Measurements from ENCODE around the gene CCDC85C. TPM values are rescaled to one million over a fixed set of nuclear protein-coding genes. Genes with fewer than 3 reads are reported as not detected.

Gene CCDC85C
- total RNA-seq, 2 experiments from 2014 or later: 6.8 to 7.9 TPM

GRCh38 chr14:99573000-99573330, 31.0 kb downstream of the CCDC85C start:
- TF ChIP-seq CTCF (IDR thresholded peaks at IDR 0.05): no peak
- Mint-ChIP-seq H3K27me3 (no peaks in the 10 kb centered on the region), H3K9me3 (no peaks in the 10 kb centered on the region), H3K27ac (no peak overlapping the region), H3K4me1 (ENCODE audit: low read depth) (peaks cover 7% of the 10 kb centered on the region), H3K4me3 (no peak overlapping the region), H3K36me3 (ENCODE audit: low read depth) (no peaks in the 10 kb centered on the region)
- DNase-seq: no peak
- intact Hi-C loops (cut with micrococcal nuclease): no loop called here
- ATAC-seq: no peak
- POLR2A ChIA-PET: no interaction called here
- CTCF ChIA-PET: no interaction called here

GRCh38 chr14:99572173-99572999, 31.6 kb downstream of the CCDC85C start:
- no peak overlapping the region for H3K4me3 Mint-ChIP-seq
- TF ChIP-seq CTCF (IDR thresholded peaks at IDR 0.05): no peak
- POLR2A ChIA-PET: no interaction called here

GRCh38 chr14:99571303-99571986, 32.6 kb downstream of the CCDC85C start:
- intact Hi-C loops (cut with micrococcal nuclease): no loop called here
- no peak for ATAC-seq
- POLR2A ChIA-PET: no interaction called here

More at GRCh38 chr14:99572173-99572999, 31.6 kb downstream of the CCDC85C start:
- DNase-seq (no peak), ATAC-seq (no peak)
- peaks cover 7% of the 10 kb centered on the region for H3K4me1 Mint-ChIP-seq (ENCODE audit: low read depth)
- no peaks in the 10 kb centered on the region for H3K36me3 Mint-ChIP-seq (ENCODE audit: low read depth)
- H3K27ac Mint-ChIP-seq: no peak overlapping the region
- no peaks in the 10 kb centered on the region for H3K9me3 Mint-ChIP-seq
- intact Hi-C loops (cut with micrococcal nuclease): no loop called here
- H3K27me3 Mint-ChIP-seq: no peaks in the 10 kb centered on the region
- CTCF ChIA-PET: no interaction called here

GRCh38 chr14:99570544-99571302, 33.3 kb downstream of the CCDC85C start:
- Mint-ChIP-seq H3K27me3 (no peaks in the 10 kb centered on the region), H3K4me3 (no peak overlapping the region), H3K27ac (no peak overlapping the region), H3K36me3 (ENCODE audit: low read depth) (no peaks in the 10 kb centered on the region), H3K4me1 (ENCODE audit: low read depth) (peaks cover 3% of the 10 kb centered on the region), H3K9me3 (no peaks in the 10 kb centered on the region)
- intact Hi-C loops (cut with micrococcal nuclease): no loop called here
- no peak for TF ChIP-seq CTCF (IDR thresholded peaks at IDR 0.05)
- ChIA-PET CTCF (no interaction called here), POLR2A (interaction anchor here (0.6 kb wide), 1 partner anchor 42 kb away, joined by 3 read pairs; no protein-coding TSS in a partner anchor)
- DNase-seq (no peak), ATAC-seq (no peak)

More at GRCh38 chr14:99571303-99571986, 32.6 kb downstream of the CCDC85C start:
- DNase-seq: no peak
- no peak overlapping the region for H3K27ac Mint-ChIP-seq
- no peaks in the 10 kb centered on the region for H3K36me3 Mint-ChIP-seq (ENCODE audit: low read depth)
- H3K4me3 Mint-ChIP-seq: no peak overlapping the region
- no peak for TF ChIP-seq CTCF (IDR thresholded peaks at IDR 0.05)
- no peaks in the 10 kb centered on the region for H3K27me3 Mint-ChIP-seq
- H3K9me3 Mint-ChIP-seq: no peaks in the 10 kb centered on the region
- CTCF ChIA-PET: no interaction called here
- H3K4me1 Mint-ChIP-seq (ENCODE audit: low read depth): peaks cover 7% of the 10 kb centered on the region
